Esophagus muscularis mucosa (tissue), 3 donors: Measurements from ENCODE around the gene PREP.

Experiments
- POLR2A ChIP-seq: fragments of 450-650 bp; IDR thresholded peaks from one replicate; pipeline ENCODE4 v1.6.1; 2017; ENCODE audit warnings: antibody characterized with exemption, moderate library complexity, mild to moderate bottlenecking, low read depth
- TF ChIP-seq, protein P1 (sequence below), 3 experiments: fragments of 200-600 bp in 2 of 3; fragments of 450-650 bp in 1 of 3; sonication (generic) in 2 of 3; IDR thresholded peaks; one replicate each; pipeline ENCODE4 v1.5.1; 2017 to 2019; ENCODE audit warnings: antibody characterized with exemption in 3 of 3, mild to moderate bottlenecking in 2 of 3, moderate library complexity in 1 of 3

DNA sequence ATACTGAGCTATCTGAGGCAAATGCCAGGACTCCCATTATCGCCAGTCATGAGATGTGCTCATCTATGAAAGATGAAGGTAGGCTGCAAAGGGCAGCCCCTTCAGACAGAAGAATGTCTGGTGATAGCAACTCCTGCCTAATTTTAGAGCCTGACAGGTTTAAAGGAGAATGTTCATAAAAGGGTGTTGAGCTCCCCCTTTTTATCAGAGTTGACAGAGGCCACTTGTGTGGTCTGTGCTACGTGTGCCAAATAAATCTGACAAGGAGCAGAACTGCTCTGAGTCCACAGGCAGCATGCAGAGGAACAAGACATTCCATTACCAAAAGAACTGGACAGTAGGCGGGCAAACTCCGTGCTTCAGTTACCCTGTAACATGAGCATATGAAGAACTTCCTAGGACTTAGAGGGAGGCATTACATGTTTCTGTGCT is 101.8 kb downstream of the PREP start:
- no peak for TF ChIP-seq POLR2A
- TF ChIP-seq, protein P1, sequence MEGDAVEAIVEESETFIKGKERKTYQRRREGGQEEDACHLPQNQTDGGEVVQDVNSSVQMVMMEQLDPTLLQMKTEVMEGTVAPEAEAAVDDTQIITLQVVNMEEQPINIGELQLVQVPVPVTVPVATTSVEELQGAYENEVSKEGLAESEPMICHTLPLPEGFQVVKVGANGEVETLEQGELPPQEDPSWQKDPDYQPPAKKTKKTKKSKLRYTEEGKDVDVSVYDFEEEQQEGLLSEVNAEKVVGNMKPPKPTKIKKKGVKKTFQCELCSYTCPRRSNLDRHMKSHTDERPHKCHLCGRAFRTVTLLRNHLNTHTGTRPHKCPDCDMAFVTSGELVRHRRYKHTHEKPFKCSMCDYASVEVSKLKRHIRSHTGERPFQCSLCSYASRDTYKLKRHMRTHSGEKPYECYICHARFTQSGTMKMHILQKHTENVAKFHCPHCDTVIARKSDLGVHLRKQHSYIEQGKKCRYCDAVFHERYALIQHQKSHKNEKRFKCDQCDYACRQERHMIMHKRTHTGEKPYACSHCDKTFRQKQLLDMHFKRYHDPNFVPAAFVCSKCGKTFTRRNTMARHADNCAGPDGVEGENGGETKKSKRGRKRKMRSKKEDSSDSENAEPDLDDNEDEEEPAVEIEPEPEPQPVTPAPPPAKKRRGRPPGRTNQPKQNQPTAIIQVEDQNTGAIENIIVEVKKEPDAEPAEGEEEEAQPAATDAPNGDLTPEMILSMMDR (IDR thresholded peaks at IDR 0.05), result no peak
